Nephron (organoid): ENCODE results near the gene ALKAL2.

ENCODE experiments used
- H3K27ac Mint-ChIP-seq, 3 experiments: 2 replicates each; pipeline ENCODE4 v1.8.0; 2020; ENCODE audit warnings: mixed read lengths in 3 of 3, mild to moderate bottlenecking in 2 of 3, moderate library complexity in 1 of 3
- H3K27me3 Mint-ChIP-seq: 2 replicates; pipeline ENCODE4 v1.8.0; 2021; ENCODE audit warnings: low read depth, mild to moderate bottlenecking, moderate library complexity, mixed read lengths
- H3K36me3 Mint-ChIP-seq: 2 replicates; pipeline ENCODE4 v1.8.0; 2020; ENCODE audit warnings: low read depth, mixed read lengths
- H3K4me1 Mint-ChIP-seq: 2 replicates; pipeline ENCODE4 v1.8.0; 2020; ENCODE audit warnings: mixed read lengths
- H3K4me3 Mint-ChIP-seq, 3 experiments: 2 replicates each; pipeline ENCODE4 v1.8.0; 2020; ENCODE audit warnings: mild to moderate bottlenecking in 3 of 3, mixed read lengths in 3 of 3, moderate library complexity in 2 of 3
- H3K9me3 Mint-ChIP-seq: 2 replicates; pipeline ENCODE4 v1.8.0; 2020; ENCODE audit warnings: mixed read lengths
- TF ChIP-seq, protein P1 (sequence below), 3 experiments: fragments of 200-600 bp; sonication (generic); IDR thresholded peaks; one replicate each; pipeline ENCODE4 v1.5.0; 2021; ENCODE audit warnings: antibody characterized with exemption in 3 of 3; ENCODE audit not compliant: unreplicated experiment in 3 of 3

The ALKAL2 gene

DNA sequence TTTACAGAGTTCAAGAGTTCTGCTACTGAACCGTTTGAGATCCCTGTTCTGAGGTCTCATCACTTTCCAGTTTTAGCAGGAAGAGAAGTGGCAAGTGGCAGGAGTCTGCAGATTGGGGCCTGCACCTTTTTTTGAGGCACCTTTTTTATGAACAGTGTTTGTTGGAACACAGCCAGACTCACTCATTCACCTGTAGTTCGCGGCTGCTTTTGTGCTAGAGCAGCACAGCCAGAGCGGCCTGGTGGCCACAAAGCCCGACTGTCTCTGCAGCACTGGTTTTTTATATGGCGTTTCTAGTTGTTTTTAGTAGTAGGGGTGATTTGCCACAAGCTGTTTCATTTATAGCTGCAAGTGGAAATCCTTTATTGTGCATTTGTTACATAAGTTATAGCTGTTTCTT lies 14.6 kb downstream of the ALKAL2 start:
- Mint-ChIP-seq H3K4me1 (peaks cover 22% of the 10 kb centered on the region), H3K9me3 (no peaks in the 10 kb centered on the region), H3K27me3 (no peaks in the 10 kb centered on the region), H3K4me3 (no peak overlapping the region), H3K36me3 (peaks cover 49% of the 10 kb centered on the region), H3K27ac (no peak overlapping the region)
- TF ChIP-seq, protein P1, sequence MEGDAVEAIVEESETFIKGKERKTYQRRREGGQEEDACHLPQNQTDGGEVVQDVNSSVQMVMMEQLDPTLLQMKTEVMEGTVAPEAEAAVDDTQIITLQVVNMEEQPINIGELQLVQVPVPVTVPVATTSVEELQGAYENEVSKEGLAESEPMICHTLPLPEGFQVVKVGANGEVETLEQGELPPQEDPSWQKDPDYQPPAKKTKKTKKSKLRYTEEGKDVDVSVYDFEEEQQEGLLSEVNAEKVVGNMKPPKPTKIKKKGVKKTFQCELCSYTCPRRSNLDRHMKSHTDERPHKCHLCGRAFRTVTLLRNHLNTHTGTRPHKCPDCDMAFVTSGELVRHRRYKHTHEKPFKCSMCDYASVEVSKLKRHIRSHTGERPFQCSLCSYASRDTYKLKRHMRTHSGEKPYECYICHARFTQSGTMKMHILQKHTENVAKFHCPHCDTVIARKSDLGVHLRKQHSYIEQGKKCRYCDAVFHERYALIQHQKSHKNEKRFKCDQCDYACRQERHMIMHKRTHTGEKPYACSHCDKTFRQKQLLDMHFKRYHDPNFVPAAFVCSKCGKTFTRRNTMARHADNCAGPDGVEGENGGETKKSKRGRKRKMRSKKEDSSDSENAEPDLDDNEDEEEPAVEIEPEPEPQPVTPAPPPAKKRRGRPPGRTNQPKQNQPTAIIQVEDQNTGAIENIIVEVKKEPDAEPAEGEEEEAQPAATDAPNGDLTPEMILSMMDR (IDR thresholded peaks at IDR 0.05; ENCODE audit: unreplicated experiment in 3 of 3): no peak

DNA sequence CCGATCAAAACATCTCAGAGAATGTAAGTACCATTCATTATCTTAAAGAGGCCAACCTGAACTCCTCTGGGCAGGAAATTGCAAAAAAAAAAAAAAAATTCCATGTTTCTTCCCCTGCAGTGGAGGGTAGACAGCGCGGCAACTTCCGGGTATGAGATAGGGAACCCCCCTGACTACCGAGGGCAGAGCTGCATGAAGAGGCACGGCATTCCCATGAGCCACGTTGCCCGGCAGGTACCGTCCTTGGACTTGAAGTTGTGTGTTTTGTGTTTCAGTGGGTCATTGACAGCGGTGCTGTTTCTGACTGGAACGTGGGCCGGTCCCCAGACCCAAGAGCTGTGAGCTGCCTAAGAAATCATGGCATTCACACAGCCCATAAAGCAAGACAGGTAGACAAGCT lies 16.0 kb downstream of the ALKAL2 start:
- Mint-ChIP-seq H3K4me1 (peaks cover 34% of the 10 kb centered on the region), H3K36me3 (peaks cover 42% of the 10 kb centered on the region), H3K27me3 (no peaks in the 10 kb centered on the region), H3K4me3 (no peak overlapping the region), H3K9me3 (no peaks in the 10 kb centered on the region), H3K27ac (no peak overlapping the region)
- TF ChIP-seq, protein P1 (IDR thresholded peaks at IDR 0.05; ENCODE audit: unreplicated experiment in 3 of 3): no peak

DNA sequence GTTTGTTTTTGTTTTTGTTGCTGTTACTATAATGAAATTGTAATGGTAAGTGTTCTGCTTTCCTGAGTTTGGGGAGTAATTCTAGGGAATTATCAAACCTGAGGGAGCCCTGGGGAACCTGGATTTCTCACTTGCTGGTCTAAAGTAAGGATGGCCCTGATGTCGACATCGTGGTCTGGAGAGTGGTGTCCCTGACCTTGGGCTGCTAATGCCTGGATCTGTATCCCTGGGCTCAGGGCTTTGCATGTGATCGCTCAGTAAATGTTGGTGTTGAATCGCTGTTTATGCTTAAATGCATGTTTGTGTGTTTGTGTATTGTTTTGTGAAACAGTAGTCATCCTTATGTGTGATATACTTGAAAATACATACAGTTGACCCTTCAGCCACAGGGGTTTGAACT lies 17.0 kb downstream of the ALKAL2 start:
- Mint-ChIP-seq H3K36me3 (peaks cover 36% of the 10 kb centered on the region), H3K4me1 (peaks cover 41% of the 10 kb centered on the region), H3K27ac (no peak overlapping the region), H3K4me3 (peak overlapping the region in 1 of 3 experiments; percentile 4), H3K27me3 (no peaks in the 10 kb centered on the region), H3K9me3 (no peaks in the 10 kb centered on the region)
- TF ChIP-seq, protein P1 (IDR thresholded peaks at IDR 0.05; ENCODE audit: unreplicated experiment in 3 of 3): no peak

DNA sequence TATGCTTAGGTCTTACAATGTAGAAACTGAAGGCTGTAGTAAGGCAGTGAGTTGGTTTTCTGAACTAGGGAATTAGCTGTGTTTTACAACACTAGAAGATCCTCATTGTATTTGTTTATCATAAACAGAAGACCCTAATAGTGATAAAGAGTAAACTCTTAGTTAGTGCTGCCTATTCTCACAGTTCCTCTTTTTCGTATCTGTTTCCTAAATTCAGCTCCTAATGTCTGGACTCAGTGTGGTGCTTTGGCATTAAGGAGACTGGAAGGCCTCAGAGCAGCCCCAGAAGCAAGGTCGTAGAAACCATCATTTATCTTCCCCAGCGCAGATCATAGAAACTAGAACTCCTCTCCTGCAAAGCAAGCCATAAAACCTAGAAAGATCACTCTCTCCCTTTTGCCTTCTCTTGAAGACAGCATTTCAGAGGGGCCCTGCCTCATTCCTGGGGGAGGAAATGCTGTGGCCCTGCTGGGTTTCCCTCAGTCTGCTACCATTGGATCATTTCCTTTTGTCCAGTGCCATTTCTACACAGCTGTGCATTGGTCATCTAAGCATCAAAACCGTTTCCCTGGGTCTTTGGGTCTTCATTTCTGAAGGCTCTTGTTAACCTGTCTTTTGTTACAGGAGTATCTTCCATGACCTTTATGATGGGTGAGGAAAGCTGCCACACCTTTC lies 18.4 kb downstream of the ALKAL2 start:
- TF ChIP-seq, protein P1 (IDR thresholded peaks at IDR 0.05; ENCODE audit: unreplicated experiment in 3 of 3): no peak
- H3K27me3 Mint-ChIP-seq: no peaks in the 10 kb centered on the region
- peaks cover 41% of the 10 kb centered on the region for H3K4me1 Mint-ChIP-seq
- no peak overlapping the region for H3K27ac Mint-ChIP-seq
- no peaks in the 10 kb centered on the region for H3K9me3 Mint-ChIP-seq
- H3K36me3 Mint-ChIP-seq: peaks cover 30% of the 10 kb centered on the region
- H3K4me3 Mint-ChIP-seq: no peak overlapping the region

DNA sequence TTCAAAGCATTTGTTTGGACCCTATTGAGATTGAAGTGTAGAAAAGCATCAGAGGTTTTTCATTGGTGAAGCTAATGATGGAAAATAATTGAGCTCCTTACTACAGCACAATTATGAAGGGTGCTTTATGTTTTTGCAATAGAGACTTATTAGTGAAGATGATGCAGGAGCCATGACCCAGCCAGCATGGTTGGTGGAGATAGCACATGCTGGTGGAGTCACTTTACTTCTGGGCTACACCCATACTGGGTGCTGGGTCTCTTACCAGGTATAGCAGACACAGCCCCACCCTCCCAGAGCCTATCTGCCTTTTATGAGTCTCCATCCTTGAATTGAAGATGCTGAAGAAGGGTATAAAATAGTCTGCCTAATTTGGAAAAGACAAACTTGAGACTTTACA lies 19.6 kb downstream of the ALKAL2 start:
- H3K4me1 Mint-ChIP-seq: peaks cover 41% of the 10 kb centered on the region
- H3K36me3 Mint-ChIP-seq: peaks cover 29% of the 10 kb centered on the region
- H3K27ac Mint-ChIP-seq: no peak overlapping the region
- no peaks in the 10 kb centered on the region for H3K9me3 Mint-ChIP-seq
- H3K4me3 Mint-ChIP-seq: peak overlapping the region in 1 of 3 experiments; percentile 63
- H3K27me3 Mint-ChIP-seq: no peaks in the 10 kb centered on the region
- TF ChIP-seq, protein P1 (IDR thresholded peaks at IDR 0.05; ENCODE audit: unreplicated experiment in 3 of 3): no peak
